Measurements from ENCODE around the gene E2F4. TPM values are rescaled to one million over a fixed set of nuclear protein-coding genes. Genes with fewer than 3 reads are reported as not detected.

The E2F4 gene
- polyA plus RNA-seq (2011; rRNA removed) (49.9 and 83.2 TPM in 2 replicates), polyA minus RNA-seq (2011; rRNA and poly(A)+ RNA removed) (53.0 and 83.8 TPM in 2 replicates)

DNA sequence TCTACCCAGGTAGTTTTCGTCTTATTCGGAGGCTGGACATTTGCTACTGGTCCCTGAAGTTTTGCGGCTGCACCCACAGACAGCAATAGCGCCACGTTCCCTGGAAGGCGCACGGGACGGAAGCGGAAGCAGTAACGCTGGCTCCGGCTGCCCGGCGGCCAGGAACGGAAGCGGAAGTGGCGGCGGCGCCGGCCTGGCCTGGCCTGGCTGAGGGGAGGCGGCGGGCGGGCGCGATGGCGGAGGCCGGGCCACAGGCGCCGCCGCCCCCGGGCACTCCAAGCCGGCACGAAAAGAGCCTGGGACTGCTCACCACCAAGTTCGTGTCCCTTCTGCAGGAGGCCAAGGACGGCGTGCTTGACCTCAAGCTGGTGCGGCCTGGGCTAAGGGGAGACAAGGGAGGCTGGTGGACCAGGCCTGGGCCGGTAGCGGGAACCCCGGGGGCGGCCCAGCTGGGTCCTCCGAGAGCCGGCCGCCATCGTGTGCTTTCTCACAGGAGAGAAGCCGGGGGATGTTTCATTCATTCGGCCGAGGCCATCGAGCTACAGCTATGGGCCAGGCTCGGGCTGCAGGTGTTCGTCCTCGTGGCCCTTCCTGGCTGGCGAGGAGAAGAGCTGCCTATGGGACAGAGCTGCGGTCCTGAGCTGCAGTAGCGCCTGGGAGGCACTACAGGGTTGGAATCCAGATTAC lies at the start of gene E2F4:
E2F4 (plus strand) TSS at position 161 of the 687 bp plus-strand sequence; CDS start at position 234, 73 bp downstream.
- ChIA-PET POLR2A (no interaction called here), CTCF (no interaction called here)
- Histone ChIP-seq H3K27me3 (ENCODE audit: control insufficient read depth, insufficient read depth, low read length) (no peaks in the 10 kb centered on the region), H3K36me3 (ENCODE audit: control insufficient read depth, insufficient read depth, low read length) (peaks cover 18% of the 10 kb centered on the region), H3K4me3 (ENCODE audit: low read depth, low read length) (peak within 1 kb of the TSS; percentile 69)
- no peak for TF ChIP-seq CTCF (IDR thresholded peaks at IDR 0.05; ENCODE audit: insufficient read depth, low read depth, low read length)
- DNase-seq (ENCODE audit: low read depth): no peak

DNA sequence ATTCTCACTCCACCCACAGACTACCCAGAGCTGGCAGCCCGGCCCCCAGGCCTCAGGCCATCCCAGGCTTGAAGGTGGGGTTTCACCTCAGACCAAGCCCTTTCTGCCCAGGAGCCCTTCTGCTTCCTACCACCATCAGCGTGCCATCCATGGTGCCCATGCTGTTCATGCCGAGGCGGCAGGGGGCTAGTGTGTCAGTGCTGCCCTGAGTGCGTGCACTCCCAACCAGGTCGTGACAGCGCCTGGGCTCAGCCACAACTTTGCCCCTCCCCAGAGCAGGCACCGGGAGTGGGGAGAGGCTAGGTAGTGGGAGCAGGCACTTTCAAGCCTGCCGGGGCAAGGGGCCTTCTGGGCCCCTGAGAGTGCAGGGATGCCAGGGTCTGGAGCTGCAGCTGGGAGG lies 49.6 kb upstream of the E2F4 start:
- CTCF ChIA-PET: interaction anchor here (0.6 to 1.5 kb wide), 3 partner anchors 18 to 166 kb away, joined by 3 to 4 read pairs (median 3); partner anchors contain the start of genes FBXL8 and TRADD
- POLR2A ChIA-PET: no interaction called here
- Histone ChIP-seq H3K27me3 (ENCODE audit: control insufficient read depth, insufficient read depth, low read length) (no peaks in the 10 kb centered on the region), H3K36me3 (ENCODE audit: control insufficient read depth, insufficient read depth, low read length) (peaks cover 33% of the 10 kb centered on the region), H3K4me3 (ENCODE audit: low read depth, low read length) (no peak overlapping the region)
- DNase-seq (ENCODE audit: low read depth): no peak
- TF ChIP-seq CTCF (IDR thresholded peaks at IDR 0.05; ENCODE audit: insufficient read depth, low read depth, low read length): no peak

GRCh38 chr16:67144943-67145342 lies 47.0 kb upstream of the E2F4 start:
- H3K4me3 ChIP-seq (ENCODE audit: low read depth, low read length): no peak overlapping the region
- CTCF ChIA-PET: interaction anchor here (1.2 to 3.2 kb wide), 3 partner anchors 10 to 127 kb away, joined by 3 to 14 read pairs (median 12); no protein-coding TSS in a partner anchor
- POLR2A ChIA-PET: no interaction called here
- H3K36me3 ChIP-seq (ENCODE audit: control insufficient read depth, insufficient read depth, low read length): peaks cover 40% of the 10 kb centered on the region
- no peaks in the 10 kb centered on the region for H3K27me3 ChIP-seq (ENCODE audit: control insufficient read depth, insufficient read depth, low read length)
- no peak for TF ChIP-seq CTCF (IDR thresholded peaks at IDR 0.05; ENCODE audit: insufficient read depth, low read depth, low read length)
- DNase-seq (ENCODE audit: low read depth): no peak

DNA sequence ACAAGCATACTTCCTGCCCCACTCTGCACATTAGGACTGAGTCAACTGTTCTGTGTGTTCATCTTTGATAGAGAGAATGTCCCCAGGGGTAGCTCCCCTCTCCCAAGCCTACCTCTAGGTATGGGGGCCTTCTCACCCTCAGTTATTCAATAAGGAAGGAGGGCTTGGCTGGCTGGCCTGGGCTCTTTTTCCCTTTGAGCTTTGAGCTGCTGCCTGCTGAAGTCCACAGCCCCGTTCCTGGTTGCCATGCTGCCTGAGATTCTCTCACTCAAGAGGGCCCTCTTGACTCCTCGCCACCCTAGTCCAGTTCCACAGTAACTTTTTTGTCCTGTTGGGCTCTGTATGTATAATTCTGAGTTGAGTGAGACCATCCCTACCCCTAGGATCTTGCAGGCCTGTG lies 46.2 kb upstream of the E2F4 start:
- no peak for TF ChIP-seq CTCF (IDR thresholded peaks at IDR 0.05; ENCODE audit: insufficient read depth, low read depth, low read length)
- H3K27me3 ChIP-seq (ENCODE audit: control insufficient read depth, insufficient read depth, low read length): no peaks in the 10 kb centered on the region
- peaks cover 36% of the 10 kb centered on the region for H3K36me3 ChIP-seq (ENCODE audit: control insufficient read depth, insufficient read depth, low read length)
- POLR2A ChIA-PET: no interaction called here
- H3K4me3 ChIP-seq (ENCODE audit: low read depth, low read length): no peak overlapping the region
- no peak for DNase-seq (ENCODE audit: low read depth)
- CTCF ChIA-PET: interaction anchor here (1.2 to 3.2 kb wide), 3 partner anchors 10 to 128 kb away, joined by 3 to 14 read pairs (median 12); no protein-coding TSS in a partner anchor

GRCh38 chr16:67146523-67147357 lies 45.2 kb upstream of the E2F4 start:
- Histone ChIP-seq H3K4me3 (ENCODE audit: low read depth, low read length) (no peak overlapping the region), H3K27me3 (ENCODE audit: control insufficient read depth, insufficient read depth, low read length) (no peaks in the 10 kb centered on the region), H3K36me3 (ENCODE audit: control insufficient read depth, insufficient read depth, low read length) (peaks cover 30% of the 10 kb centered on the region)
- no peak for DNase-seq (ENCODE audit: low read depth)
- no peak for TF ChIP-seq CTCF (IDR thresholded peaks at IDR 0.05; ENCODE audit: insufficient read depth, low read depth, low read length)
- ChIA-PET CTCF (interaction anchor here (0.8 to 3.2 kb wide), 2 partner anchors 9 to 45 kb away, joined by 3 to 14 read pairs; no protein-coding TSS in a partner anchor), POLR2A (interaction anchor here (1.0 kb wide), 1 partner anchor 129 kb away, joined by 3 read pairs; no protein-coding TSS in a partner anchor)
